Sigmoid colon (tissue), 7 donors: Measurements from ENCODE around the gene SLC39A9. TPM values are rescaled to one million over a fixed set of nuclear protein-coding genes. Genes with fewer than 3 reads are reported as not detected.

ENCODE experiments used
- DNase-seq: peaks from one replicate; pipeline ENCODE4 v3.0.0-alpha.2; 2019
- H3K27ac ChIP-seq, 4 donors: fragments of 200-600 bp; sonication (generic); one replicate each; pipeline ENCODE4 v1.5.1; 2016 to 2019; ENCODE audit warnings: mild to moderate bottlenecking in 1 of 4
- H3K27me3 ChIP-seq, 3 donors: fragments of 200-600 bp; sonication (generic); one replicate each; pipeline ENCODE4 v1.5.1; 2019; ENCODE audit warnings: mild to moderate bottlenecking in 1 of 3
- H3K36me3 ChIP-seq, 4 donors: fragments of 200-600 bp; sonication (generic); one replicate each; pipeline ENCODE4 v1.5.1; 2016 to 2019
- H3K4me1 ChIP-seq, 4 donors: fragments of 200-600 bp; sonication (generic); one replicate each; pipeline ENCODE4 v1.5.1; 2017 to 2019
- H3K4me3 ChIP-seq, 4 donors: fragments of 200-600 bp; sonication (generic); one replicate each; pipeline ENCODE4 v1.5.1; 2017 to 2019; ENCODE audit warnings: mild to moderate bottlenecking in 2 of 4, moderate library complexity in 1 of 4
- H3K9me3 ChIP-seq, 4 donors: fragments of 200-600 bp in 3 of 4; sonication (generic) in 3 of 4; one replicate each; pipeline versions ENCODE4 v1.5.1 to v1.6.1; 2013 to 2019
- CTCF ChIP-seq, 4 experiments: fragments of 450-650 bp in 3 of 4; fragments of 200-600 bp in 1 of 4; IDR thresholded peaks; one replicate each; pipeline ENCODE4 v1.5.1; 2016 to 2019; ENCODE audit warnings: antibody characterized with exemption in 4 of 4, mild to moderate bottlenecking in 3 of 4, moderate library complexity in 2 of 4
- EP300 ChIP-seq, 4 donors: sonication (generic); formaldehyde crosslinking; IDR thresholded peaks; one replicate each; pipeline ENCODE4 v1.6.1; 2017; ENCODE audit warnings: antibody characterized with exemption in 4 of 4
- POLR2A ChIP-seq, 2 donors: fragments of 450-650 bp; IDR thresholded peaks; one replicate each; pipeline ENCODE4 v1.6.1; 2016; ENCODE audit warnings: antibody characterized with exemption in 2 of 2, mild to moderate bottlenecking in 2 of 2, moderate library complexity in 2 of 2
- POLR2AphosphoS5 ChIP-seq, 4 donors: sonication (generic); formaldehyde crosslinking; IDR thresholded peaks; one replicate each; pipeline ENCODE4 v1.6.1; 2017; ENCODE audit warnings: antibody characterized with exemption in 4 of 4
- WGBS, 2 donors: extraction: QIAGEN DNeasy Blood & Tissue Kit; methylation state at CpG; one replicate each; pipeline ENCODE4 v1.1.7; 2013; 5-methylcytosine and 5-hydroxymethylcytosine counted together
- intact Hi-C: fragments of 100-400 bp; cut with DNase I; formaldehyde crosslinking; loops from one replicate; pipeline ENCODE4 v1.15.1; 2023
- polyA plus RNA-seq, 3 donors: library from polyadenylated mRNA; stranded (reverse); fragments of 200-250 nt; gene quantifications; one replicate each; pipeline ENCODE4 v1.2.3, GENCODE V29; 2013
- total RNA-seq, 4 donors: library from RNA; depleted of rRNA; stranded (reverse); fragments of >200 nt; gene quantifications; one replicate each; pipeline ENCODE4 v1.1.0, GENCODE V29; 2016
- donor health status: healthy with polysubstance abuse.
- donor health status: Bipolar disorder and iron deficiency.
- donor health status: healthy.

Gene SLC39A9
- total and polyA plus RNA-seq, 7 donors = 11.4 to 47.4 (median 39.0) TPM

GRCh38 chr14:69441948-69442347 lies 43.5 kb downstream of the SLC39A9 start:
- intact Hi-C loops = no loop called here
- H3K9me3 ChIP-seq = no peaks in the 10 kb centered on the region
- no peak for DNase-seq
- no peak overlapping the region for H3K4me3 ChIP-seq
- peaks cover 0 to 7% (median 0%) of the 10 kb centered on the region in 4 donors for H3K36me3 ChIP-seq
- TF ChIP-seq CTCF (IDR thresholded peaks at IDR 0.05) (no peak), POLR2AphosphoS5 (IDR thresholded peaks at IDR 0.05) (no peak), POLR2A (IDR thresholded peaks at IDR 0.05) (no peak), EP300 (IDR thresholded peaks at IDR 0.05) (no peak)
- H3K27me3 ChIP-seq = no peaks in the 10 kb centered on the region
- no peak overlapping the region for H3K27ac ChIP-seq
- WGBS, 2 donors = 73 to 86% methylated on average over 5 of the region's 5 CpGs
- no peaks in the 10 kb centered on the region for H3K4me1 ChIP-seq

- H3K36me3 ChIP-seq = peaks cover 0 to 7% (median 0%) of the 10 kb centered on the region in 4 donors
- H3K9me3 ChIP-seq = no peaks in the 10 kb centered on the region
- DNase-seq = no peak
- H3K4me3 ChIP-seq = no peak overlapping the region
- H3K27me3 ChIP-seq = no peaks in the 10 kb centered on the region
- H3K27ac ChIP-seq = no peak overlapping the region
- H3K4me1 ChIP-seq = no peaks in the 10 kb centered on the region
- TF ChIP-seq POLR2A (IDR thresholded peaks at IDR 0.05) = no peak
- WGBS, 2 donors = 97% methylated on average over 5 of the region's 5 CpGs
- intact Hi-C loops = no loop called here
Measured at GRCh38 chr14:69443296-69443805, 44.9 kb downstream of the SLC39A9 start.

- Histone ChIP-seq H3K27ac (no peak overlapping the region), H3K36me3 (peaks cover 0 to 5% (median 0%) of the 10 kb centered on the region in 4 donors), H3K9me3 (no peaks in the 10 kb centered on the region), H3K4me3 (no peak overlapping the region), H3K4me1 (no peaks in the 10 kb centered on the region), H3K27me3 (no peaks in the 10 kb centered on the region)
- intact Hi-C loops = no loop called here
- DNase-seq = no peak
- TF ChIP-seq CTCF (IDR thresholded peaks at IDR 0.05) (no peak), POLR2AphosphoS5 (IDR thresholded peaks at IDR 0.05) (no peak), EP300 (IDR thresholded peaks at IDR 0.05) (no peak), POLR2A (IDR thresholded peaks at IDR 0.05) (no peak)
- 98% methylated on average over 8 of the region's 8 CpGs for WGBS, 2 donors
Measured at GRCh38 chr14:69449216-69449615, 50.7 kb downstream of the SLC39A9 start.

GRCh38 chr14:69451941-69452340 lies 53.4 kb downstream of the SLC39A9 start:
- intact Hi-C loops = no loop called here
- 86 to 96% methylated on average over 2 of the region's 2 CpGs for WGBS, 2 donors
- TF ChIP-seq EP300 (IDR thresholded peaks at IDR 0.05) (no peak), POLR2A (IDR thresholded peaks at IDR 0.05) (no peak), POLR2AphosphoS5 (IDR thresholded peaks at IDR 0.05) (no peak), CTCF (IDR thresholded peaks at IDR 0.05) (no peak)
- Histone ChIP-seq H3K9me3 (no peaks in the 10 kb centered on the region), H3K4me1 (no peaks in the 10 kb centered on the region), H3K27me3 (no peaks in the 10 kb centered on the region), H3K36me3 (peaks cover 0 to 32% (median 10%) of the 10 kb centered on the region in 4 donors), H3K4me3 (no peak overlapping the region), H3K27ac (no peak overlapping the region)
- no peak for DNase-seq

- intact Hi-C loops = loop anchor here (2.0 kb wide), 1 partner anchor 60 kb away; the partner anchor contains the start of genes ERH and SLC39A9
- 90 to 92% methylated on average over 11 of the region's 11 CpGs for WGBS, 2 donors
- DNase-seq = no peak
Measured at GRCh38 chr14:69458350-69458749, 59.9 kb downstream of the SLC39A9 start.

More at GRCh38 chr14:69458350-69458749, 59.9 kb downstream of the SLC39A9 start:
- H3K27ac ChIP-seq = no peak overlapping the region
- H3K36me3 ChIP-seq = peaks cover 4 to 66% (median 15%) of the 10 kb centered on the region in 4 donors
- H3K4me1 ChIP-seq = no peaks in the 10 kb centered on the region
- TF ChIP-seq POLR2AphosphoS5 (IDR thresholded peaks at IDR 0.05) (no peak), CTCF (IDR thresholded peaks at IDR 0.05) (no peak), POLR2A (IDR thresholded peaks at IDR 0.05) (no peak), EP300 (IDR thresholded peaks at IDR 0.05) (no peak)
- no peaks in the 10 kb centered on the region for H3K9me3 ChIP-seq
- no peaks in the 10 kb centered on the region for H3K27me3 ChIP-seq
- no peak overlapping the region for H3K4me3 ChIP-seq
